A549 (cell line): ENCODE measurements around the gene SMIM27. TPM values are rescaled to one million over a fixed set of nuclear protein-coding genes. Genes with fewer than 3 reads are reported as not detected.

Experiments
- ATAC-seq, 2 experiments: fragments of 200-7000 bp in 1 of 2; fragments of >200 bp in 1 of 2; cut with Nextera tagmentation in 1 of 2; cut with Tn5 transposase in 1 of 2; 3 replicates each; pipeline versions ENCODE4 v1.8.0 to v1.9.1; 2018 to 2020; ENCODE audit warnings: mild to moderate bottlenecking in 1 of 2, moderate library complexity in 1 of 2
- CTCF ChIA-PET: fragments of 300-600 bp; sonication (Branson Sonifier 250); formaldehyde crosslinking; extraction: SDS; loops from one replicate; lab custom pipeline; 2021; ENCODE audit warnings: antibody characterized with exemption, inconsistent platforms; lab: Yijun Ruan, JAX
- POLR2A ChIA-PET: fragments of 350-600 bp; formaldehyde crosslinking; extraction: SDS; loops from one replicate; lab custom pipeline; 2021; ENCODE audit warnings: antibody characterized with exemption, inconsistent platforms; lab: Yijun Ruan, JAX
- DNase-seq, 2 experiments: peaks; one replicate each; pipeline versions ENCODE4 v3.0.0 to v3.0.0-alpha.2; 2011 to 2016; ENCODE audit warnings: low read depth in 1 of 2, low spot score in 1 of 2
- FAIRE-seq: peaks from 2 replicates; lab custom pipeline; 2011; peaks lifted over from hg19 to GRCh38; lab: Jason Lieb, UNC
- H3K27ac ChIP-seq, 2 experiments: fragments of >200 bp; sonication (Bioruptor Twin); formaldehyde crosslinking; 3 replicates each; pipeline ENCODE4 v1.5.1; 2016 to 2017
- H3K4me1 ChIP-seq: fragments of >200 bp; sonication (Bioruptor Twin); formaldehyde crosslinking; 3 replicates; pipeline ENCODE4 v1.6.1; 2016
- H3K4me2 ChIP-seq: fragments of >200 bp; sonication (Bioruptor Twin); formaldehyde crosslinking; 3 replicates; pipeline ENCODE4 v1.6.1; 2016
- H3K4me3 ChIP-seq: fragments of >200 bp; sonication (Bioruptor Twin); formaldehyde crosslinking; 3 replicates; pipeline ENCODE4 v1.5.1; 2016
- H3K9me3 ChIP-seq: fragments of >200 bp; sonication (Bioruptor Twin); formaldehyde crosslinking; 3 replicates; pipeline ENCODE4 v1.6.1; 2016
- BHLHE40 ChIP-seq: IDR thresholded peaks from 2 replicates; pipeline ENCODE4 v1.6.1; 2012; ENCODE audit warnings: low read depth, low read length, inconsistent platforms
- CBX8 ChIP-seq: fragments of 200-600 bp; sonication (generic); IDR thresholded peaks from 2 replicates; pipeline ENCODE4 v1.6.1; 2016
- ELK1 ChIP-seq: fragments of 150-350 bp; IDR thresholded peaks from 2 replicates; pipeline ENCODE4 v1.6.1; 2014; ENCODE audit warnings: low read depth, mild to moderate bottlenecking, low read length
- FOSB ChIP-seq: fragments of 250-450 bp; sonication (Bioruptor Pico); IDR thresholded peaks from 2 replicates; pipeline ENCODE4 v1.5.0; 2020; ENCODE audit warnings: mild to moderate bottlenecking, moderate library complexity
- FOSL2 ChIP-seq, 2 experiments: fragments of 450-650 bp in 1 of 2; fragments of >200 bp in 1 of 2; sonication (Bioruptor Twin) in 1 of 2; formaldehyde crosslinking; IDR thresholded peaks; 2 replicates each; pipeline versions ENCODE4 v1.5.0 to v1.6.1; 2016 to 2020; ENCODE audit warnings: mild to moderate bottlenecking in 1 of 2, moderate library complexity in 1 of 2
- GATA3 ChIP-seq: IDR thresholded peaks from 2 replicates; pipeline ENCODE4 v1.6.1; 2012; ENCODE audit warnings: borderline replicate concordance
- HES2 ChIP-seq: fragments of >200 bp; sonication (Bioruptor Twin); formaldehyde crosslinking; IDR thresholded peaks from 2 replicates; pipeline ENCODE4 v1.6.1; 2016
- HEYL ChIP-seq: fragments of 250-450 bp; sonication (Bioruptor Pico); IDR thresholded peaks from 2 replicates; pipeline ENCODE4 v1.8.0; 2021; ENCODE audit warnings: mild to moderate bottlenecking, moderate library complexity
- HOXA7 ChIP-seq: fragments of 250-450 bp; sonication (Bioruptor Pico); IDR thresholded peaks from 2 replicates; pipeline ENCODE4 v1.5.0; 2020; ENCODE audit warnings: mild to moderate bottlenecking, moderate library complexity
- HOXB5 ChIP-seq: fragments of 250-450 bp; sonication (Bioruptor Pico); IDR thresholded peaks from 2 replicates; pipeline ENCODE4 v1.5.0; 2020; ENCODE audit warnings: mild to moderate bottlenecking, moderate library complexity
- JUNB ChIP-seq: fragments of >200 bp; sonication (Bioruptor Twin); formaldehyde crosslinking; IDR thresholded peaks from 2 replicates; pipeline ENCODE4 v1.6.1; 2016
- KDM1A ChIP-seq: fragments of 200-600 bp; sonication (generic); IDR thresholded peaks from 2 replicates; pipeline ENCODE4 v1.6.1; 2016; ENCODE audit warnings: low read depth, mild to moderate bottlenecking
- KDM5A ChIP-seq: fragments of 200-600 bp; sonication (generic); IDR thresholded peaks from 2 replicates; pipeline ENCODE4 v1.6.1; 2016; ENCODE audit warnings: antibody characterized with exemption, mild to moderate bottlenecking
- MAZ ChIP-seq: fragments of 150-350 bp; IDR thresholded peaks from 2 replicates; pipeline ENCODE4 v1.6.1; 2014; ENCODE audit warnings: antibody characterized with exemption, low read depth, low read length, borderline replicate concordance
- NFE2L2 ChIP-seq: fragments of 150-350 bp; conservative IDR thresholded peaks from 2 replicates; pipeline ENCODE4 v1.6.1; 2014; ENCODE audit warnings: low read length
- NPAS2 ChIP-seq: fragments of 250-450 bp; sonication (Bioruptor Pico); IDR thresholded peaks from 2 replicates; pipeline ENCODE4 v1.8.0; 2022; ENCODE audit warnings: mild to moderate bottlenecking, moderate library complexity, borderline replicate concordance
- RCOR1 ChIP-seq: fragments of 150-350 bp; IDR thresholded peaks from 2 replicates; pipeline ENCODE4 v1.6.1; 2014; ENCODE audit warnings: antibody characterized with exemption, low read length, low read depth
- REST ChIP-seq: fragments of 200-600 bp; sonication (generic); IDR thresholded peaks from 2 replicates; pipeline ENCODE4 v1.6.1; 2016; ENCODE audit warnings: antibody characterized with exemption, mild to moderate bottlenecking, moderate library complexity
- RNF2 ChIP-seq: fragments of 200-600 bp; sonication (generic); IDR thresholded peaks from 2 replicates; pipeline ENCODE4 v1.6.1; 2016; ENCODE audit warnings: low read depth, mild to moderate bottlenecking, antibody characterized with exemption, moderate library complexity, borderline replicate concordance
- TFCP2L1 ChIP-seq: fragments of 250-450 bp; sonication (Bioruptor Pico); IDR thresholded peaks from 2 replicates; pipeline ENCODE4 v1.5.0; 2021; ENCODE audit warnings: mild to moderate bottlenecking
- ZC3H11A ChIP-seq: fragments of 450-650 bp; IDR thresholded peaks from 2 replicates; pipeline ENCODE4 v1.6.1; 2014; ENCODE audit warnings: antibody characterized with exemption, mild to moderate bottlenecking
- ZNF302 ChIP-seq: fragments of 250-450 bp; sonication (Bioruptor Pico); IDR thresholded peaks from 2 replicates; pipeline ENCODE4 v1.9.0; 2021; ENCODE audit warnings: inconsistent platforms, mild to moderate bottlenecking, moderate library complexity
- WGBS: methylation state at CpG from one replicate; pipeline ENCODE4 v1.1.6; 2017; ENCODE audit errors: missing lambda C conversion rate; 5-methylcytosine and 5-hydroxymethylcytosine counted together
- polyA plus RNA-seq, 4 experiments: library from polyadenylated mRNA; depleted of rRNA in 3 of 4; stranded (reverse); fragments of >200 nt; fragmentation: RNase III in 1 of 4; extraction: RNeasy Plus Mini Kit Qiagen cat#74134 plus additional on column Dnase treatment in 1 of 4; gene quantifications; 2 replicates in 3 of 4; 3 replicates in 1 of 4; pipeline ENCODE4 v1.2.3, GENCODE V29; 2011 to 2017
- TF ChIP-seq, protein P1 (sequence below): fragments of >200 bp; sonication (Bioruptor Twin); formaldehyde crosslinking; IDR thresholded peaks from 3 replicates; pipeline ENCODE4 v1.6.1; 2016
- TF ChIP-seq, protein P2 (sequence below): fragments of 250-450 bp; sonication (Bioruptor Pico); IDR thresholded peaks from 2 replicates; pipeline ENCODE4 v1.5.0; 2020; ENCODE audit warnings: low read depth, mild to moderate bottlenecking, moderate library complexity
- TF ChIP-seq, protein P3 (sequence below): fragments of >200 bp; sonication (Bioruptor Twin); formaldehyde crosslinking; IDR thresholded peaks from 3 replicates; pipeline ENCODE4 v1.5.1; 2016

The SMIM27 gene
- polyA plus RNA-seq, 2 of the 4 experiments (the other 2 are of a cell fraction) = 12.4 to 21.1 TPM

DNA sequence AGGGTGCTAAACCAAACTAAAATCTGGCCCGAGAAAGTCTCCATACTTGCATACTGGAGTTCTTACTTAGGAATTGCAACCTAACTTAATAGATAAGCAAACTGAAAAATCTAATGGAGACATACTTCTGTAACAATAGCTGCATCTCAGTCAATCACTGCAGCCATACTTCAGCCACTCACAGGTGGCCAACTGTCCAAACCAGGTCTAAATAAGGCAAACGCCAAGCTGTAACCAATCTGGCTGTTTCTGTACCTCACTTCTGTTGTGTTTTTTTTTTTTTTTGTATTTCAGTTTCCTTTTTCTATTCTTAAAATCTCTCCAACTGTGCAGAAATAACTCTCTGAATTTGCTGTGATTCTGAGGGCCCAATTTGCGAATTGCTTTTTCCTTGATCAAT, 25.2 kb downstream of the SMIM27 start:
- H3K4me3 ChIP-seq = no peak overlapping the region
- no peak for ATAC-seq
- no peaks in the 10 kb centered on the region for H3K9me3 ChIP-seq
- no peak overlapping the region for H3K27ac ChIP-seq
- TF ChIP-seq TFCP2L1 (CRISPR knock-in tag) (no peak), FOSB (CRISPR knock-in tag) (no peak), ZNF302 (CRISPR knock-in tag) (no peak), RCOR1 (no peak), ELK1 (no peak), RNF2 (no peak), BHLHE40 (no peak), KDM1A (no peak), KDM5A (no peak), HOXA7 (CRISPR knock-in tag) (no peak), GATA3 (no peak), CBX8 (no peak), HES2 (no peak), HOXB5 (no peak), HEYL (no peak)
- no peak overlapping the region for H3K4me2 ChIP-seq
- FAIRE-seq = no peak
- peaks cover 12% of the 10 kb centered on the region; the same call in 2 of the 3 replicates for H3K4me1 ChIP-seq
- 32% methylated on average over 3 of the region's 3 CpGs for WGBS
- POLR2A ChIA-PET = no interaction called here
- DNase-seq = no peak
- CTCF ChIA-PET = interaction anchor here (1.2 to 13.6 kb wide), 4 partner anchors 51 to 391 kb away, joined by 5 to 507 read pairs (median 38); partner anchors contain the start of genes ACO1 and RIGI

GRCh38 chr9:32578976-32579375, 26.8 kb downstream of the SMIM27 start:
- ChIA-PET CTCF (interaction anchor here (0.6 to 17.6 kb wide), 33 partner anchors 12 to 419 kb away, joined by 3 to 507 read pairs (median 5); partner anchors contain the start of genes ACO1 and RIGI), POLR2A (no interaction called here)
- Histone ChIP-seq H3K4me2 (peak overlapping the region; percentile 55; the same call in 2 of the 3 replicates), H3K27ac (no peak overlapping the region), H3K9me3 (no peaks in the 10 kb centered on the region), H3K4me3 (no peak overlapping the region), H3K4me1 (peaks cover 8% of the 10 kb centered on the region; the same call in 2 of the 3 replicates)
- FAIRE-seq = no peak
- no peak for ATAC-seq
- WGBS = 31% methylated on average over 5 of the region's 5 CpGs
- TF ChIP-seq RCOR1 (no peak), ZC3H11A (no peak), NFE2L2 (no peak), FOSB (CRISPR knock-in tag) (no peak), MAZ (no peak), FOSL2 (IDR thresholded peaks at IDR 0.05) (no peak), FOSL2 (CRISPR knock-in tag; IDR thresholded peaks at IDR 0.05) (no peak), REST (no peak), HEYL (no peak), KDM5A (no peak), TFCP2L1 (CRISPR knock-in tag) (no peak), NPAS2 (CRISPR knock-in tag) (no peak), JUNB (no peak)
- TF ChIP-seq, protein P1, sequence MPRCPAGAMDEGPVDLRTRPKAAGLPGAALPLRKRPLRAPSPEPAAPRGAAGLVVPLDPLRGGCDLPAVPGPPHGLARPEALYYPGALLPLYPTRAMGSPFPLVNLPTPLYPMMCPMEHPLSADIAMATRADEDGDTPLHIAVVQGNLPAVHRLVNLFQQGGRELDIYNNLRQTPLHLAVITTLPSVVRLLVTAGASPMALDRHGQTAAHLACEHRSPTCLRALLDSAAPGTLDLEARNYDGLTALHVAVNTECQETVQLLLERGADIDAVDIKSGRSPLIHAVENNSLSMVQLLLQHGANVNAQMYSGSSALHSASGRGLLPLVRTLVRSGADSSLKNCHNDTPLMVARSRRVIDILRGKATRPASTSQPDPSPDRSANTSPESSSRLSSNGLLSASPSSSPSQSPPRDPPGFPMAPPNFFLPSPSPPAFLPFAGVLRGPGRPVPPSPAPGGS = no peak
- TF ChIP-seq, protein P2, sequence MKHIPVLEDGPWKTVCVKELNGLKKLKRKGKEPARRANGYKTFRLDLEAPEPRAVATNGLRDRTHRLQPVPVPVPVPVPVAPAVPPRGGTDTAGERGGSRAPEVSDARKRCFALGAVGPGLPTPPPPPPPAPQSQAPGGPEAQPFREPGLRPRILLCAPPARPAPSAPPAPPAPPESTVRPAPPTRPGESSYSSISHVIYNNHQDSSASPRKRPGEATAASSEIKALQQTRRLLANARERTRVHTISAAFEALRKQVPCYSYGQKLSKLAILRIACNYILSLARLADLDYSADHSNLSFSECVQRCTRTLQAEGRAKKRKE = no peak
- TF ChIP-seq, protein P3, sequence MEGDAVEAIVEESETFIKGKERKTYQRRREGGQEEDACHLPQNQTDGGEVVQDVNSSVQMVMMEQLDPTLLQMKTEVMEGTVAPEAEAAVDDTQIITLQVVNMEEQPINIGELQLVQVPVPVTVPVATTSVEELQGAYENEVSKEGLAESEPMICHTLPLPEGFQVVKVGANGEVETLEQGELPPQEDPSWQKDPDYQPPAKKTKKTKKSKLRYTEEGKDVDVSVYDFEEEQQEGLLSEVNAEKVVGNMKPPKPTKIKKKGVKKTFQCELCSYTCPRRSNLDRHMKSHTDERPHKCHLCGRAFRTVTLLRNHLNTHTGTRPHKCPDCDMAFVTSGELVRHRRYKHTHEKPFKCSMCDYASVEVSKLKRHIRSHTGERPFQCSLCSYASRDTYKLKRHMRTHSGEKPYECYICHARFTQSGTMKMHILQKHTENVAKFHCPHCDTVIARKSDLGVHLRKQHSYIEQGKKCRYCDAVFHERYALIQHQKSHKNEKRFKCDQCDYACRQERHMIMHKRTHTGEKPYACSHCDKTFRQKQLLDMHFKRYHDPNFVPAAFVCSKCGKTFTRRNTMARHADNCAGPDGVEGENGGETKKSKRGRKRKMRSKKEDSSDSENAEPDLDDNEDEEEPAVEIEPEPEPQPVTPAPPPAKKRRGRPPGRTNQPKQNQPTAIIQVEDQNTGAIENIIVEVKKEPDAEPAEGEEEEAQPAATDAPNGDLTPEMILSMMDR = no peak
- no peak for DNase-seq
